Erythroblast (primary cell): ENCODE measurements around the gene PON2.

Experiments used
- GATA1 ChIP-seq: IDR thresholded peaks from 2 replicates; pipeline ENCODE4 v1.6.1; 2011; ENCODE audit warnings: low read depth, mild to moderate bottlenecking, control low read depth, low read length, moderate library complexity
- POLR2A ChIP-seq: IDR thresholded peaks from 2 replicates; pipeline ENCODE4 v1.6.1; 2011; ENCODE audit warnings: mild to moderate bottlenecking, low read length

DNA sequence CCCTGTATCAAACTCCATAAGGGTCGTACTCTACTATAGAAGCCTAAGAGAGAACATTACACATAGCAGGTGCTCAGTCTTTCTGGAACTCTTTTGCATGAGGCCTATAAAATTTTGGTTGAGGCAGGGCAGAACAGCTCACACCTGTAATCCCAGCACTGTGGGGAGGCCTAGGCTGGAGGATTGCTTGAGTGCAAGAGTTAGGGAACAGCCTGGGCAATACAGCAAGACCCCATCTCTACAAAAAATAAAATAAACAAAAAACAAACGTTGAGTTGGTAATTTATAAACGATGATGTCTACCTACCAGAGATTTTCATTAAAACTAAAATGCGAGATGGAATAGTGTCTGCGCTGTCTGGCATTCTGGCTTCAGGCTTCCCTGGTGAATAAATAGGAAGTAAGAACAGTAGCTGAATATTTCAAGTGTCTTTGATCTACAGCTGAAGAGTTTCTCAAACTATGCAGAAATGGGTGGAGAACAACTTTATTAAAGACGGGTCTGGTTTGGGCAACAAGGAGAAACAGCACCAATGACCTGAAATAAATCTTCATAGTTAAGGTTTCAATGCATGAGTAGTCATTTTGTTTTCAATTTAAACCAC is 774 bp downstream of the PON2 start:
- TF ChIP-seq POLR2A (no peak), GATA1 (no peak)
